DMS79 treated with DMSO at 0.1 percent for 48 hours (cell line): ENCODE data around the gene CACNA1C.

Experiments
- DNase-seq: peaks from one replicate; lab custom pipeline; 2025; lab: John Stamatoyannopoulos, UW

CACNA1C gene

GRCh38 chr12:2258025-2258424 lies 205.2 kb downstream of the CACNA1C start:
- no peak for DNase-seq

- no peak for DNase-seq
Observed at GRCh38 chr12:2259369-2259768, 206.6 kb downstream of the CACNA1C start.

GRCh38 chr12:2260441-2260840 lies 207.7 kb downstream of the CACNA1C start:
- DNase-seq: no peak

GRCh38 chr12:2261708-2262107 lies 208.9 kb downstream of the CACNA1C start:
- DNase-seq: no peak

GRCh38 chr12:2262449-2262848 lies 209.7 kb downstream of the CACNA1C start:
- no peak for DNase-seq

- no peak for DNase-seq
Observed at GRCh38 chr12:2263901-2264300, 211.1 kb downstream of the CACNA1C start.

GRCh38 chr12:2264651-2265232 lies 212.0 kb downstream of the CACNA1C start:
- DNase-seq: no peak

- DNase-seq: no peak
Observed at GRCh38 chr12:2265461-2266167, 212.8 kb downstream of the CACNA1C start.

GRCh38 chr12:2266666-2267620 lies 214.2 kb downstream of the CACNA1C start:
- DNase-seq: no peak

GRCh38 chr12:2267703-2268470 lies 215.1 kb downstream of the CACNA1C start:
- DNase-seq: no peak

- DNase-seq: no peak
Observed at GRCh38 chr12:2268471-2269286, 215.9 kb downstream of the CACNA1C start.

GRCh38 chr12:2270846-2271245 lies 218.1 kb downstream of the CACNA1C start:
- DNase-seq: no peak

- no peak for DNase-seq
Observed at GRCh38 chr12:2271961-2272360, 219.2 kb downstream of the CACNA1C start.

- no peak for DNase-seq
Observed at GRCh38 chr12:2273288-2273687, 220.5 kb downstream of the CACNA1C start.

- no peak for DNase-seq
Observed at GRCh38 chr12:2273751-2274150, 221.0 kb downstream of the CACNA1C start.

GRCh38 chr12:2274733-2275132 lies 221.9 kb downstream of the CACNA1C start:
- DNase-seq: no peak

- DNase-seq: no peak
Observed at GRCh38 chr12:2276288-2277033, 223.7 kb downstream of the CACNA1C start.

- DNase-seq: no peak
Observed at GRCh38 chr12:2277492-2278155, 224.8 kb downstream of the CACNA1C start.

- no peak for DNase-seq
Observed at GRCh38 chr12:2281446-2281845, 228.7 kb downstream of the CACNA1C start.

GRCh38 chr12:2282318-2282717 lies 229.5 kb downstream of the CACNA1C start:
- DNase-seq: no peak
